Small intestine (tissue), 7 donors: ENCODE data around the gene IGSF9. TPM values are rescaled to one million over a fixed set of nuclear protein-coding genes. Genes with fewer than 3 reads are reported as not detected.

ENCODE experiments used
- DNase-seq, 2 donors: peaks; one replicate each; pipeline versions ENCODE4 v3.0.0 to v3.0.0-alpha.2; 2013
- FAIRE-seq: peaks from 2 replicates; lab custom pipeline; 2012; peaks lifted over from hg19 to GRCh38; lab: Jason Lieb, UNC
- H3K27ac ChIP-seq, 3 donors: one replicate each; pipeline ENCODE4 v1.5.1; 2013; ENCODE audit warnings: low read length in 2 of 3, mild to moderate bottlenecking in 2 of 3, control low read depth in 1 of 3, inconsistent platforms in 1 of 3, low read depth in 1 of 3, moderate library complexity in 1 of 3
- H3K27me3 ChIP-seq, 3 donors: one replicate each; pipeline ENCODE4 v1.6.1; 2013; ENCODE audit warnings: low read length in 3 of 3, inconsistent platforms in 1 of 3; ENCODE audit not compliant: control insufficient read depth in 3 of 3, insufficient read depth in 3 of 3
- H3K36me3 ChIP-seq, 3 donors: one replicate each; pipeline ENCODE4 v1.6.1; 2013; ENCODE audit warnings: low read length in 3 of 3, inconsistent platforms in 1 of 3, low read depth in 1 of 3, mild to moderate bottlenecking in 1 of 3, moderate library complexity in 1 of 3; ENCODE audit not compliant: control insufficient read depth in 3 of 3, insufficient read depth in 2 of 3
- H3K4me1 ChIP-seq, 3 donors: one replicate each; pipeline ENCODE4 v1.6.1; 2013; ENCODE audit warnings: low read length in 2 of 3, inconsistent platforms in 1 of 3, low read depth in 1 of 3, mild to moderate bottlenecking in 1 of 3, moderate library complexity in 1 of 3; ENCODE audit not compliant: control insufficient read depth in 3 of 3, insufficient read depth in 2 of 3
- H3K4me3 ChIP-seq, 3 donors: one replicate each; pipeline ENCODE4 v1.5.1; 2013; ENCODE audit warnings: low read length in 3 of 3, control low read depth in 1 of 3, inconsistent platforms in 1 of 3, low read depth in 1 of 3, mild to moderate bottlenecking in 1 of 3, moderate library complexity in 1 of 3
- H3K9me3 ChIP-seq, 2 donors: one replicate each; pipeline ENCODE4 v1.6.1; 2013; ENCODE audit warnings: low read depth in 1 of 2, low read length in 1 of 2; ENCODE audit not compliant: control insufficient read depth in 2 of 2, insufficient read depth in 1 of 2
- whole genome bisulfite sequencing, 3 donors: extraction: QIAGEN DNeasy Blood & Tissue Kit; methylation state at CpG; one replicate each; pipeline ENCODE4 v1.1.7; 2013; 5-methylcytosine and 5-hydroxymethylcytosine counted together
- polyA plus RNA-seq, 4 donors: library from polyadenylated mRNA; stranded (reverse) in 3 of 4; unstranded in 1 of 4; fragments of 200-250 nt in 3 of 4; fragments of 120-200 nt in 1 of 4; gene quantifications; one replicate each; pipeline versions ENCODE4 v1.2.1 to v1.2.3, GENCODE V29; 2013
- donor health status: healthy with polysubstance abuse.
- donor health status: control.
- donor health status: control.
- donor health status: Bipolar disorder and iron deficiency.
- donor health status: healthy.

The IGSF9 gene
- polyA plus RNA-seq, 4 donors, result 3.1 to 84.2 (median 26.4) TPM

- no peak overlapping the region for H3K27ac ChIP-seq
- no peak overlapping the region for H3K4me3 ChIP-seq
- FAIRE-seq (no peak), DNase-seq (no peak)
- no peaks in the 10 kb centered on the region for H3K27me3 ChIP-seq
- H3K36me3 ChIP-seq, result peaks cover 0 to 24% (median 14%) of the 10 kb centered on the region in 3 donors
- no peaks in the 10 kb centered on the region for H3K9me3 ChIP-seq
- 70 to 84% (median 76%) methylated on average over 6 of the region's 6 CpGs for WGBS, 3 donors
- H3K4me1 ChIP-seq, result no peaks in the 10 kb centered on the region
Observed at GRCh38 chr1:159980076-159980475, 34.7 kb upstream of the IGSF9 start.

- Histone ChIP-seq H3K4me3 (no peak overlapping the region), H3K36me3 (peaks cover 0 to 24% (median 14%) of the 10 kb centered on the region in 3 donors), H3K4me1 (no peaks in the 10 kb centered on the region), H3K27ac (no peak overlapping the region), H3K27me3 (no peaks in the 10 kb centered on the region), H3K9me3 (no peaks in the 10 kb centered on the region)
- no peak for FAIRE-seq
- WGBS, 3 donors, result 67 to 88% (median 77%) methylated on average over 3 of the region's 3 CpGs
- DNase-seq, result no peak
Observed at GRCh38 chr1:159979257-159979656, 33.8 kb upstream of the IGSF9 start.

- WGBS, 3 donors, result 83 to 98% (median 92%) methylated on average over 2 of the region's 2 CpGs
- DNase-seq (no peak), FAIRE-seq (no peak)
- H3K4me1 ChIP-seq, result peaks cover 0 to 3% (median 1%) of the 10 kb centered on the region in 3 donors
- H3K27ac ChIP-seq, result no peak overlapping the region
- no peaks in the 10 kb centered on the region for H3K27me3 ChIP-seq
- peaks cover 0 to 26% (median 14%) of the 10 kb centered on the region in 3 donors for H3K36me3 ChIP-seq
- no peaks in the 10 kb centered on the region for H3K9me3 ChIP-seq
- no peak overlapping the region for H3K4me3 ChIP-seq
Observed at GRCh38 chr1:159978107-159978398, 32.6 kb upstream of the IGSF9 start.

GRCh38 chr1:159977364-159978106, 32.1 kb upstream of the IGSF9 start:
- no peaks in the 10 kb centered on the region for H3K27me3 ChIP-seq
- peaks cover 0 to 8% (median 2%) of the 10 kb centered on the region in 3 donors for H3K4me1 ChIP-seq
- H3K9me3 ChIP-seq, result no peaks in the 10 kb centered on the region
- no peak overlapping the region for H3K27ac ChIP-seq
- peaks cover 0 to 31% (median 15%) of the 10 kb centered on the region in 3 donors for H3K36me3 ChIP-seq
- WGBS, 3 donors, result 90 to 96% (median 94%) methylated on average over 6 of the region's 6 CpGs
- no peak overlapping the region for H3K4me3 ChIP-seq
- no peak for FAIRE-seq
- no peak for DNase-seq

- WGBS, 3 donors, result 87 to 96% (median 93%) methylated on average over 7 of the region's 7 CpGs
Observed at GRCh38 chr1:159974350-159974965, 29.0 kb upstream of the IGSF9 start.

GRCh38 chr1:159973350-159973940, 28.0 kb upstream of the IGSF9 start:
- FAIRE-seq, result no peak

More at GRCh38 chr1:159974350-159974965, 29.0 kb upstream of the IGSF9 start:
- Histone ChIP-seq H3K9me3 (no peaks in the 10 kb centered on the region), H3K36me3 (peaks cover 0 to 19% (median 10%) of the 10 kb centered on the region in 3 donors), H3K27ac (no peak overlapping the region), H3K27me3 (no peaks in the 10 kb centered on the region), H3K4me1 (peaks cover 0 to 37% (median 16%) of the 10 kb centered on the region in 3 donors), H3K4me3 (no peak overlapping the region)
- FAIRE-seq (no peak), DNase-seq (no peak)

GRCh38 chr1:159972443-159973205, 27.2 kb upstream of the IGSF9 start:
- Histone ChIP-seq H3K27me3 (no peaks in the 10 kb centered on the region), H3K4me3 (no peak overlapping the region), H3K36me3 (peaks cover 0 to 18% (median 4%) of the 10 kb centered on the region in 3 donors), H3K27ac (no peak overlapping the region), H3K9me3 (no peaks in the 10 kb centered on the region), H3K4me1 (peaks cover 3 to 49% (median 17%) of the 10 kb centered on the region in 3 donors)
- 83 to 91% (median 91%) methylated on average over 8 of the region's 8 CpGs for WGBS, 3 donors
- DNase-seq (no peak), FAIRE-seq (no peak)

More at GRCh38 chr1:159973350-159973940, 28.0 kb upstream of the IGSF9 start:
- H3K27me3 ChIP-seq, result no peaks in the 10 kb centered on the region
- no peak for DNase-seq
- WGBS, 3 donors, result 80 to 88% (median 84%) methylated on average over 6 of the region's 6 CpGs
- H3K9me3 ChIP-seq, result no peaks in the 10 kb centered on the region
- peaks cover 0 to 19% (median 7%) of the 10 kb centered on the region in 3 donors for H3K36me3 ChIP-seq
- H3K4me3 ChIP-seq, result no peak overlapping the region
- H3K27ac ChIP-seq, result no peak overlapping the region
- peaks cover 3 to 47% (median 17%) of the 10 kb centered on the region in 3 donors for H3K4me1 ChIP-seq

GRCh38 chr1:159970932-159971342, 25.5 kb upstream of the IGSF9 start:
- WGBS, 3 donors, result 20 to 47% (median 24%) methylated on average over 9 of the region's 9 CpGs
- H3K9me3 ChIP-seq, result no peaks in the 10 kb centered on the region
- peak overlapping the region; percentile 39 to 84 (median 72) for H3K27ac ChIP-seq
- no peaks in the 10 kb centered on the region for H3K27me3 ChIP-seq
- FAIRE-seq, result no peak
- peaks cover 0 to 15% (median 4%) of the 10 kb centered on the region in 3 donors for H3K36me3 ChIP-seq
- DNase-seq, result peak; percentile 94 to 98
- H3K4me3 ChIP-seq, result no peak overlapping the region
- H3K4me1 ChIP-seq, result peaks cover 3 to 49% (median 17%) of the 10 kb centered on the region in 3 donors
